Astrocyte (in vitro differentiated cells and primary cell): ENCODE data around the gene ZNF641. TPM values are rescaled to one million over a fixed set of nuclear protein-coding genes. Genes with fewer than 3 reads are reported as not detected.

Experiments used
- DNase-seq: peaks from one replicate; pipeline ENCODE4 v3.0.0-alpha.2; 2010; ENCODE audit warnings: low read depth
- FAIRE-seq: peaks from 2 replicates; lab custom pipeline; 2011; peaks lifted over from hg19 to GRCh38; lab: Jason Lieb, UNC
- H2AFZ ChIP-seq: 2 replicates; pipeline ENCODE4 v1.6.0; 2012; ENCODE audit warnings: low read depth, low read length, inconsistent platforms
- H3K27ac ChIP-seq: 2 replicates; pipeline ENCODE4 v1.5.1; 2011; ENCODE audit warnings: low read depth, low read length, inconsistent platforms
- H3K27me3 ChIP-seq: 2 replicates; pipeline ENCODE4 v1.6.0; 2011; ENCODE audit warnings: low read length, inconsistent platforms; ENCODE audit not compliant: insufficient read depth
- H3K36me3 ChIP-seq: 2 replicates; pipeline ENCODE4 v1.5.1; 2011; ENCODE audit warnings: low read length, inconsistent platforms; ENCODE audit not compliant: insufficient read depth
- H3K4me1 ChIP-seq: 2 replicates; pipeline ENCODE4 v1.5.1; 2011; ENCODE audit warnings: low read length, inconsistent platforms; ENCODE audit not compliant: insufficient read depth
- H3K4me2 ChIP-seq: 2 replicates; pipeline ENCODE4 v1.6.0; 2012; ENCODE audit warnings: low read length, inconsistent platforms
- H3K4me3 ChIP-seq: 2 replicates; pipeline ENCODE4 v1.5.1; 2011; ENCODE audit warnings: low read depth, mild to moderate bottlenecking, low read length, inconsistent platforms; ENCODE audit not compliant: insufficient read depth
- H3K79me2 ChIP-seq: 2 replicates; pipeline ENCODE4 v1.6.0; 2012; ENCODE audit warnings: mild to moderate bottlenecking, low read length, inconsistent platforms; ENCODE audit not compliant: insufficient read depth
- H3K9ac ChIP-seq: 2 replicates; pipeline ENCODE4 v1.6.0; 2012; ENCODE audit warnings: mild to moderate bottlenecking, low read length, inconsistent platforms
- H3K9me3 ChIP-seq: 2 replicates; pipeline ENCODE4 v1.5.1; 2012; ENCODE audit warnings: low read depth, mild to moderate bottlenecking, low read length, inconsistent platforms; ENCODE audit not compliant: insufficient read depth
- H4K20me1 ChIP-seq: 2 replicates; pipeline ENCODE4 v1.6.0; 2012; ENCODE audit warnings: low read length, inconsistent platforms; ENCODE audit not compliant: insufficient read depth
- H3K27ac Mint-ChIP-seq: one replicate; pipeline ENCODE4 v1.8.0; 2021; ENCODE audit warnings: mild to moderate bottlenecking, mixed read lengths; ENCODE audit not compliant: unreplicated experiment
- H3K27me3 Mint-ChIP-seq: one replicate; pipeline ENCODE4 v1.8.0; 2021; ENCODE audit warnings: low read depth, mixed read lengths; ENCODE audit not compliant: unreplicated experiment
- H3K36me3 Mint-ChIP-seq: one replicate; pipeline ENCODE4 v1.8.0; 2021; ENCODE audit warnings: low read depth, mixed read lengths; ENCODE audit not compliant: unreplicated experiment
- H3K4me1 Mint-ChIP-seq: one replicate; pipeline ENCODE4 v1.8.0; 2021; ENCODE audit warnings: low read depth, mixed read lengths; ENCODE audit not compliant: unreplicated experiment
- H3K4me3 Mint-ChIP-seq: one replicate; pipeline ENCODE4 v1.8.0; 2021; ENCODE audit warnings: mild to moderate bottlenecking, moderate library complexity, mixed read lengths; ENCODE audit not compliant: unreplicated experiment
- H3K9me3 Mint-ChIP-seq: one replicate; pipeline ENCODE4 v1.8.0; 2021; ENCODE audit warnings: mild to moderate bottlenecking, mixed read lengths; ENCODE audit not compliant: unreplicated experiment
- EZH2 ChIP-seq: IDR thresholded peaks from 2 replicates; pipeline ENCODE4 v1.6.1; 2012; ENCODE audit warnings: mild to moderate bottlenecking, low read length, inconsistent platforms; ENCODE audit not compliant: insufficient read depth
- total RNA-seq: library from RNA; stranded (reverse); gene quantifications from 2 replicates; pipeline ENCODE4 v1.2.1, GENCODE V29; 2021
- TF ChIP-seq, protein P1 (sequence below): IDR thresholded peaks from 2 replicates; pipeline ENCODE4 v1.5.1; 2011; ENCODE audit warnings: low read depth, mild to moderate bottlenecking, inconsistent platforms, low read length, moderate library complexity; ENCODE audit not compliant: insufficient read depth

Gene ZNF641
- total RNA-seq, 1 donor from 2014 or later = 7.1 TPM

DNA sequence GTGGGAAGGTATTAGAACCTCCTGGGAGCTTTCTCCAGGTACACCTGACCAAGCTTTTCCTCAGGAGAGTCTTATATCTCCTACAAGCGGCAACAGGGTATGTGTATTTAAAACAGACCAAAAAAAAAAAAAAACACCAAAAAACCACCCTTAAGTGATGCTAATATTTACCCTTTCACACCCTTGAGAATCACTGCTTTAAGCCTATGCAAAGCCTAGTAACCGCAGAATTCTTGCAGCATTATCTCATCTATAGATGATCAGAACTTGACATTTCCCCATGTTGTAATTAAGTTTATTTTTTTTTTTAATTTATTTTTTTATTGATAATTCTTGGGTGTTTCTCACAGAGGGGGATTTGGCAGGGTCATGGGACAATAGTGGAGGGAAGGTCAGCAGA, 19.3 kb downstream of the ZNF641 start:
- H3K9ac ChIP-seq = no peak overlapping the region
- H2AFZ ChIP-seq = no peak overlapping the region
- H4K20me1 ChIP-seq = no peaks in the 10 kb centered on the region
- H3K79me2 ChIP-seq = no peaks in the 10 kb centered on the region
- H3K4me1 ChIP-seq = no peaks in the 10 kb centered on the region
- FAIRE-seq = no peak
- H3K27me3 Mint-ChIP-seq = no peaks in the 10 kb centered on the region
- no peaks in the 10 kb centered on the region for H3K9me3 ChIP-seq
- no peaks in the 10 kb centered on the region for H3K36me3 Mint-ChIP-seq
- no peak overlapping the region for H3K4me3 ChIP-seq
- no peak overlapping the region for H3K27ac ChIP-seq
- no peak for DNase-seq
- H3K4me3 Mint-ChIP-seq = no peak overlapping the region
- TF ChIP-seq, protein P1, sequence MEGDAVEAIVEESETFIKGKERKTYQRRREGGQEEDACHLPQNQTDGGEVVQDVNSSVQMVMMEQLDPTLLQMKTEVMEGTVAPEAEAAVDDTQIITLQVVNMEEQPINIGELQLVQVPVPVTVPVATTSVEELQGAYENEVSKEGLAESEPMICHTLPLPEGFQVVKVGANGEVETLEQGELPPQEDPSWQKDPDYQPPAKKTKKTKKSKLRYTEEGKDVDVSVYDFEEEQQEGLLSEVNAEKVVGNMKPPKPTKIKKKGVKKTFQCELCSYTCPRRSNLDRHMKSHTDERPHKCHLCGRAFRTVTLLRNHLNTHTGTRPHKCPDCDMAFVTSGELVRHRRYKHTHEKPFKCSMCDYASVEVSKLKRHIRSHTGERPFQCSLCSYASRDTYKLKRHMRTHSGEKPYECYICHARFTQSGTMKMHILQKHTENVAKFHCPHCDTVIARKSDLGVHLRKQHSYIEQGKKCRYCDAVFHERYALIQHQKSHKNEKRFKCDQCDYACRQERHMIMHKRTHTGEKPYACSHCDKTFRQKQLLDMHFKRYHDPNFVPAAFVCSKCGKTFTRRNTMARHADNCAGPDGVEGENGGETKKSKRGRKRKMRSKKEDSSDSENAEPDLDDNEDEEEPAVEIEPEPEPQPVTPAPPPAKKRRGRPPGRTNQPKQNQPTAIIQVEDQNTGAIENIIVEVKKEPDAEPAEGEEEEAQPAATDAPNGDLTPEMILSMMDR = no peak
- TF ChIP-seq EZH2 = no peak
- H3K4me2 ChIP-seq = no peak overlapping the region
- H3K27ac Mint-ChIP-seq = no peak overlapping the region
- no peaks in the 10 kb centered on the region for H3K36me3 ChIP-seq
- H3K4me1 Mint-ChIP-seq = no peaks in the 10 kb centered on the region
- no peaks in the 10 kb centered on the region for H3K27me3 ChIP-seq
- H3K9me3 Mint-ChIP-seq = peaks cover 14% of the 10 kb centered on the region

DNA sequence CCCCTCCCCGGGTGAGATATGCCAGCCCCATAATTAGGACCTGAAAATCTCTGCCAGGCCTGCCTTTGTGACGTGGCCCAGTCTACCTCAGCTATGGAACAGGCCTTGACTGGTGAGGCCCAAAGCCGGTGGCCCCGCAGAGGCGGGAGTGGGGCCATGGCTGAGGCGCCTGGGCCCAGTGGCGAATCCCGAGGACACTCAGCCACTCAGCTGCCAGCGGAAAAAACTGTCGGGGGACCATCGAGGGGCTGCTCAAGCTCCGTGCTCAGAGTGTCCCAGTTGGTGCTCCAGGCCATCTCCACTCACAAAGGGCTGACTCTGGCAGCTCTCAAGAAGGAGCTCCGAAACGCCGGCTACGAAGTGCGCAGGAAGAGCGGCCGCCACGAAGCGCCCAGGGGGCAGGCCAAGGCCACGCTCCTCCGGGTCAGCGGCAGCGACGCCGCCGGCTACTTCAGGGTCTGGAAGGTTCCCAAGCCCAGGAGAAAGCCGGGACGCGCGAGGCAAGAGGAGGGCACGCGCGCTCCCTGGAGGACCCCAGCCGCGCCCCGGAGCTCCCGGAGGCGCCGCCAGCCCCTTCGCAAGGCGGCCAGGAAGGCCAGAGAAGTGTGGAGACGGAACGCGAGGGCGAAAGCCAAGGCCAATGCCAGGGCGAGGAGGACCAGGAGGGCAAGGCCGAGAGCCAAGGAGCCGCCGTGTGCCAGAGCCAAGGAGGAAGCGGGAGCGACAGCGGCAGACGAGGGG, 21.4 kb downstream of the ZNF641 start:
- H3K9ac ChIP-seq = no peak overlapping the region
- no peak overlapping the region for H3K27ac ChIP-seq
- H3K4me1 Mint-ChIP-seq = no peaks in the 10 kb centered on the region
- H2AFZ ChIP-seq = no peak overlapping the region
- FAIRE-seq (no peak), DNase-seq (no peak)
- H3K9me3 ChIP-seq = no peaks in the 10 kb centered on the region
- TF ChIP-seq, protein P1 = no peak
- TF ChIP-seq EZH2 = no peak
- H3K4me3 ChIP-seq = no peak overlapping the region
- H3K9me3 Mint-ChIP-seq = peaks cover 18% of the 10 kb centered on the region
- no peaks in the 10 kb centered on the region for H3K36me3 ChIP-seq
- no peak overlapping the region for H3K4me2 ChIP-seq
- H3K36me3 Mint-ChIP-seq = peaks cover 3% of the 10 kb centered on the region
- no peaks in the 10 kb centered on the region for H4K20me1 ChIP-seq
- no peaks in the 10 kb centered on the region for H3K27me3 ChIP-seq
- H3K27ac Mint-ChIP-seq = no peak overlapping the region
- no peaks in the 10 kb centered on the region for H3K4me1 ChIP-seq
- peaks cover 3% of the 10 kb centered on the region for H3K27me3 Mint-ChIP-seq
- no peaks in the 10 kb centered on the region for H3K79me2 ChIP-seq
- no peak overlapping the region for H3K4me3 Mint-ChIP-seq

DNA sequence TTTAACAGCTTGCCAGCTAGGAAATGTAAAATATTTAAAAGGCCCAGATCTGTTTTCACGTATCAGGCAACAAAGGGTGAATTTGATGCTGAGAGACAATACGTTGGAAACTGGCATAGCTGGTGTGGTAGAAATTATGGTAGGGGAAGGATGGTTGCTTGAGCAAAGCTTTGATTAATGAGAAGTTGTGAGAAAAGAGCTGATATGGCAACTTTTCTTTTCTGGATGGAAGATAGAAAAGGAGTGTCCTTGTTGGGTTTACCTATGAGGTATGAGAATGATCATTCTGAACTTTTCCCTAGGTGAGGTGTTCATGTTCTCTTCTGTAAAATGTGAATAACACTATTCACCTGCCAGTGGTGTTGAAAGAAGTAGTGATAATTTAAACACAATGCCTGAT, 34.2 kb downstream of the ZNF641 start:
- Mint-ChIP-seq H3K4me3 (no peak overlapping the region), H3K4me1 (no peaks in the 10 kb centered on the region), H3K36me3 (peaks cover 3% of the 10 kb centered on the region), H3K9me3 (peaks cover 8% of the 10 kb centered on the region), H3K27me3 (peaks cover 6% of the 10 kb centered on the region), H3K27ac (no peak overlapping the region)
- Histone ChIP-seq H3K4me3 (no peak overlapping the region), H3K36me3 (no peaks in the 10 kb centered on the region), H3K79me2 (no peaks in the 10 kb centered on the region), H3K9me3 (no peaks in the 10 kb centered on the region), H3K4me2 (no peak overlapping the region), H3K4me1 (no peaks in the 10 kb centered on the region), H3K27ac (no peak overlapping the region), H3K9ac (no peak overlapping the region), H2AFZ (no peak overlapping the region), H3K27me3 (no peaks in the 10 kb centered on the region), H4K20me1 (no peaks in the 10 kb centered on the region)
- DNase-seq (no peak), FAIRE-seq (no peak)
- TF ChIP-seq, protein P1 = no peak
- no peak for TF ChIP-seq EZH2
